WTC11 (cell line): ENCODE measurements around the gene ZNF776.
"Not testable (repeated sequence)": the region's sequence is repeated elsewhere in the genome, so short reads cannot be mapped to it uniquely, and the experiment has no call there.

Experiments used
- ELF4 ChIP-seq: sonication (generic); formaldehyde crosslinking; IDR thresholded peaks from 2 replicates; pipeline ENCODE4 v1.8.1; 2022; ENCODE audit warnings: low read depth, mild to moderate bottlenecking, moderate library complexity, missing genetic modification reagents
- MAX ChIP-seq: sonication (generic); formaldehyde crosslinking; IDR thresholded peaks from 2 replicates; pipeline ENCODE4 v1.8.0; 2022; ENCODE audit warnings: mild to moderate bottlenecking, missing genetic modification reagents
- NR1H2 ChIP-seq: sonication (generic); formaldehyde crosslinking; IDR thresholded peaks from 2 replicates; pipeline ENCODE4 v1.9.0; 2021; ENCODE audit warnings: mild to moderate bottlenecking, moderate library complexity, missing genetic modification reagents
- SMAD3 ChIP-seq: sonication (generic); formaldehyde crosslinking; IDR thresholded peaks from 2 replicates; pipeline ENCODE4 v1.8.0; 2022; ENCODE audit warnings: missing genetic modification reagents, mild to moderate bottlenecking, borderline replicate concordance
- USF1 ChIP-seq: sonication (generic); formaldehyde crosslinking; IDR thresholded peaks from 2 replicates; pipeline ENCODE4 v1.8.0; 2022; ENCODE audit warnings: mild to moderate bottlenecking, missing genetic modification reagents
- TF ChIP-seq, protein P1 (sequence below): fragments of 200-600 bp; IDR thresholded peaks from 2 replicates; pipeline ENCODE4 v1.8.0; 2022; ENCODE audit warnings: antibody characterized with exemption

GRCh38 chr19:57796580-57796979 lies 50.0 kb downstream of the ZNF776 start:
- TF ChIP-seq NR1H2, MAX, ELF4, USF1, SMAD3 (CRISPR knock-in tag): not testable (repeated sequence)
- TF ChIP-seq, protein P1, sequence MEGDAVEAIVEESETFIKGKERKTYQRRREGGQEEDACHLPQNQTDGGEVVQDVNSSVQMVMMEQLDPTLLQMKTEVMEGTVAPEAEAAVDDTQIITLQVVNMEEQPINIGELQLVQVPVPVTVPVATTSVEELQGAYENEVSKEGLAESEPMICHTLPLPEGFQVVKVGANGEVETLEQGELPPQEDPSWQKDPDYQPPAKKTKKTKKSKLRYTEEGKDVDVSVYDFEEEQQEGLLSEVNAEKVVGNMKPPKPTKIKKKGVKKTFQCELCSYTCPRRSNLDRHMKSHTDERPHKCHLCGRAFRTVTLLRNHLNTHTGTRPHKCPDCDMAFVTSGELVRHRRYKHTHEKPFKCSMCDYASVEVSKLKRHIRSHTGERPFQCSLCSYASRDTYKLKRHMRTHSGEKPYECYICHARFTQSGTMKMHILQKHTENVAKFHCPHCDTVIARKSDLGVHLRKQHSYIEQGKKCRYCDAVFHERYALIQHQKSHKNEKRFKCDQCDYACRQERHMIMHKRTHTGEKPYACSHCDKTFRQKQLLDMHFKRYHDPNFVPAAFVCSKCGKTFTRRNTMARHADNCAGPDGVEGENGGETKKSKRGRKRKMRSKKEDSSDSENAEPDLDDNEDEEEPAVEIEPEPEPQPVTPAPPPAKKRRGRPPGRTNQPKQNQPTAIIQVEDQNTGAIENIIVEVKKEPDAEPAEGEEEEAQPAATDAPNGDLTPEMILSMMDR = not testable (repeated sequence)
